Activated naive CD8-positive, alpha-beta T cell treated with anti-CD3 and anti-CD28 coated beads for 36 hours (primary cell): ENCODE data around the gene RAB22A. TPM values are rescaled to one million over a fixed set of nuclear protein-coding genes. Genes with fewer than 3 reads are reported as not detected.

Experiments used
- DNase-seq: peaks from one replicate; pipeline ENCODE4 v3.0.0; 2021
- H3K27ac Mint-ChIP-seq: one replicate; pipeline ENCODE4 v1.8.0; 2022; ENCODE audit warnings: mild to moderate bottlenecking, moderate library complexity, mixed read lengths
- H3K27me3 Mint-ChIP-seq: one replicate; pipeline ENCODE4 v1.8.0; 2022; ENCODE audit warnings: mild to moderate bottlenecking, mixed read lengths
- H3K36me3 Mint-ChIP-seq: one replicate; pipeline ENCODE4 v1.8.0; 2021; ENCODE audit warnings: mild to moderate bottlenecking, mixed read lengths
- H3K4me1 Mint-ChIP-seq: one replicate; pipeline ENCODE4 v1.8.0; 2021; ENCODE audit warnings: mixed read lengths
- H3K4me3 Mint-ChIP-seq: one replicate; pipeline ENCODE4 v1.8.0; 2022; ENCODE audit warnings: mild to moderate bottlenecking, moderate library complexity, mixed read lengths
- H3K9me3 Mint-ChIP-seq: one replicate; pipeline ENCODE4 v1.8.0; 2022; ENCODE audit warnings: mixed read lengths
- total RNA-seq, 2 experiments: library from RNA; stranded (reverse); gene quantifications; one replicate each; pipeline ENCODE4 v1.2.3, GENCODE V29; 2021

The RAB22A gene
- total RNA-seq, 2 experiments from 2014 or later = 12.8 to 13.9 TPM

DNA sequence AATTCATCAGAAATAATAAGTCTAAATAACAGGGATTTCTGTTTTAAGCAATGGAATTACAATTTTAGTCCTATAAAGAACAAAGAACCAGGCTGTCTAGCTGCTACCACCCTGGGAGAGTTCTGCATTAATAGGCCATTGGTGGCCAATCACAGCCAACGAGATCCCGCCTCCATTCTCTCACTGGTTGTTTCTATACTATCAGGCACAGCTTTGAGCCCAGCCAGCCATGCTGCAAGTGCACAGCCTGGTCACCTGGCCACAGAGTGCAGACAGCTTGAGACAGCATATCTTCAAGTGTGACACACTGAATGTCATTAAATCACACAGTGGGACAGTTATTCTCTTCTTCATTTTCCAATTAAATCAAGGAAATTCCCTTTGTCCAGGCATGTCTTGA lies 16.1 kb upstream of the RAB22A start:
- Mint-ChIP-seq H3K9me3 (no peaks in the 10 kb centered on the region), H3K27me3 (no peaks in the 10 kb centered on the region), H3K27ac (peak overlapping the region; percentile 58), H3K4me3 (no peak overlapping the region), H3K4me1 (peaks cover 16% of the 10 kb centered on the region), H3K36me3 (peaks cover 10% of the 10 kb centered on the region)
- DNase-seq = no peak

DNA sequence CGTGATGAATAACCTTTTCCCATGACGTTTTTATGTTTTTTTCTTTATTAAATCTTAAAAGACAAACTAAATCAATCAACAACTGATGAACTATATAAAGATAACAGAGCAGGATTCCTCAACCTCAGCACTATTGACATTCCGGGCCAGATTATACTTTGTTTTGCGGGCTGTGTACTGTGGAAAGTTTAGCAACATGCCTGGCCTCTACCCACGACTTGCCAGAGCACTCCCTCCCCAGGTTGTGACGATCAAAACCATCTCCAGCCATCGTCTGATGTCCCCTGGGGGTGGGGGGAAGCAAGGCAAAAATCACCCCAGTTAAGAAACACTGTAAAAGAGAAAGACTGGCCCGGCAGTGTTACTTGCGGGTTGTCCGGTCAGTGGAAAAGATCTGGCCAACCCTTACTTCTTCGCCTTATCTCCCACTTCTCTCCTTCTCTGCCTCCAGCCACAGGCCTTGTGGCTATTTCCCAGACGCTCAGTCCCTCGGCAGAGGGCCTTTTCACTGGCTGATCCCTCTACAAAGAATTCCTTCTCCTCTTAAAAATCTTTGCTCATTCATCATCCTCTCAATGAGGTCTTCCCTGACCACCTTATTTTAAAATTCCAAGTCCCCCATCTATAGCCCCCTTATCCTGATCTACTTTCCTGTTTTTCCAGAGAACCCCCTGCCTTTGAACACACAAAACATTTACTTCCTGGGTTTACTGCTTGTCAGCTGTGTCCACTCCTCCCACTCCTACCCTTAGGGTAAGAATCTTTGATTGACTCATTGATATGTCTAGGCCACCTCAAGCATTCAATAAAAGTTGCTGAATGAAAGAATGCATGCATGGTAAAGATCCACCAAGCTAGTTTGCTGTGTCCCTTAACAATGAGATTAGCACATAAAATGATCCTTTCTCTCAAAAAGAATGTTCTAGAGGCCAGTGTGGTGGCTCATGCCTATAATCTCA lies 14.7 kb upstream of the RAB22A start:
- DNase-seq = no peak
- Mint-ChIP-seq H3K27ac (no peak overlapping the region), H3K4me3 (no peak overlapping the region), H3K27me3 (no peaks in the 10 kb centered on the region), H3K4me1 (peaks cover 16% of the 10 kb centered on the region), H3K9me3 (no peaks in the 10 kb centered on the region), H3K36me3 (peaks cover 10% of the 10 kb centered on the region)

DNA sequence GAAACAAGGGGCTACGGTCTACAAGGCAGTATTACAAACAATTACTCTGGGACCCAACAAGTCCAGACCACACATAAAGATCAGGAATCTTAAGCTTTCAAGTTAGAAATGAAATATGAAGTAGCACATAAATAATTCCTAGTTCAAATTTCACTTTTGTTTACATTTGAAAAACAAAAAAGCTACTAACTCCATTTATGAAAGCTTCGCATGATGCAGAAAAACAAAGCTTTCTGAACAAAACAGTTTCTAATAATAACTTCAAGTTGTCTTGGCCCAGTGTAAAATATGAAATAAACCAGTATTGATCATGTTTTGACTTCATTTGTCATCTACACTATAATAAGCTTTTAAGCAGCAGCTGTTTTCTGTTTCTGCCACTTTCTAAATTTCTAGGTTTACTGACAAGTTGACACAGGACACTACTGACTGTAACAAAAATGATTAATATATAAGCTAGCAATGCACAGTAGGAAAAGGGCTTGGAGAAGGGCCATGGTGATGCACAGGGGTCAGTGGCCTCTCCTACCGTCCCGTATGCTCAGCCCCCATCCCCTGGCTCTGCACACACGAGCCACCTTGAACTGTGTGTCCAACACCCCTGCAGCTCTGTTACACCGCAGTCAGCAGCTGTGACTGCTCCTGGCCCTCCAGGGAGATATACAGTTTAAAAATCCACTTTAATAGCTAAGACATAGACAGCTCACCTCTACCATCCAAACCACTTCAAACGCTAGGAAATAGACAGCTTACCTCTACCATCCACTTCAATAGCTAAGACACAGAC lies 13.3 kb upstream of the RAB22A start:
- H3K4me3 Mint-ChIP-seq = no peak overlapping the region
- H3K27ac Mint-ChIP-seq = no peak overlapping the region
- H3K36me3 Mint-ChIP-seq = peaks cover 13% of the 10 kb centered on the region
- H3K4me1 Mint-ChIP-seq = peaks cover 15% of the 10 kb centered on the region
- H3K27me3 Mint-ChIP-seq = no peaks in the 10 kb centered on the region
- no peak for DNase-seq
- no peaks in the 10 kb centered on the region for H3K9me3 Mint-ChIP-seq

DNA sequence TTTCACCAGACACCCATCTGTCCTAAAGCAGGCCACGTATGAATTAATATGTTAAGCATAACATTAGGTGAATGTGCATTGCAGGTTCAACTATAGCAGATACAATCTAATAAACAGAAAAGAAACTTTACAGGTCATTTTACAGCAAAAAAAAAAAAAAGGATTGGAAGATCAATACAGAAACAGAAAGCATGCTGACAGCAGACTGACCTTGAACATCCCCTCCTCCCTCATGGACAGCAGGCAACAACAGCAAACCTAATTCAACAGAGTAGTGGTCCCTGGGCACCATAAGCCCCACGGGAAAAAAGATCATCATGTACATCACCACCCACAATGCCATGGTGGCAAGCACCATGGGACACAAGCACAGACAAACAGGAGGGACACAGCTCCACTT lies 12.1 kb upstream of the RAB22A start:
- Mint-ChIP-seq H3K4me1 (peaks cover 13% of the 10 kb centered on the region), H3K36me3 (peaks cover 13% of the 10 kb centered on the region), H3K4me3 (no peak overlapping the region), H3K9me3 (no peaks in the 10 kb centered on the region), H3K27me3 (no peaks in the 10 kb centered on the region), H3K27ac (no peak overlapping the region)
- no peak for DNase-seq

DNA sequence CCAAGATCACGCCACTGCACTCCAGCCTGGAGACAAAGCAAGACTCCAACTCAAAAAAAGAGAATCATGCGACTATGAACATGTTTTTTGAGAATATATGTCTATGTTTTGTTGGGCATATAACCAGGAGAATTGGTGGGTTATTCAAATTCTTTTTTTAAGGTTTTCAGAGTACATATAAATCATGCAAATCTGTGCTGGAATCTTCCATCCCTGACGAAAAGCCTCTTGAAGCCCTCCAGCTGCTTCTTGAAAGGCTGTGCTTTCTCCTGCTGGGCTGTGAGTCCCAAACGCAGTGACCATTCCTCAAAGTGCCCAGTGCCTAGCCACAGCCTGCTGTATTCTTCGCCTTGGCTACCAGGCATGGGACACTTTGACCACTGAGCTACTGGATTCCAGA lies 9.2 kb upstream of the RAB22A start:
- peaks cover 20% of the 10 kb centered on the region for H3K36me3 Mint-ChIP-seq
- H3K4me1 Mint-ChIP-seq = peaks cover 27% of the 10 kb centered on the region
- H3K4me3 Mint-ChIP-seq = no peak overlapping the region
- no peaks in the 10 kb centered on the region for H3K27me3 Mint-ChIP-seq
- no peaks in the 10 kb centered on the region for H3K9me3 Mint-ChIP-seq
- no peak overlapping the region for H3K27ac Mint-ChIP-seq
- no peak for DNase-seq

DNA sequence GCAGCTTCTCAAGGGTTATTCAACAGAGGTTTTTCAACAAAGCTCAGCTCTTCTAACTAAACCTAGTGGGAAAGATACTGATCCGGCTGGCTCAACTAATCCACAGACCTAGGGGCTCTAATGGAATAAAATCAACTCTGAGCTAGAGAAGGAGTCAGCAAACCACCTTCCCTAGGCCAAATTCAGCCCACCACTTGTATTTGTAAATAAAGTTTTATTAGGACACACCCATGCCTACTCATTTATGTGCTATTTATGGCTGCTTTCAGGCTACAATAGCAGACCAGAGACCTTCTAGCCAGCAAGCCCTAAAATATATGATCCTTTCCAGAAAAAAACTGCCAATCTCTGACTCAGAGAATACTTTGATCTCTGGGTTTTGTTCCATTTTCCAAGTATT lies 6.0 kb upstream of the RAB22A start:
- Mint-ChIP-seq H3K36me3 (peaks cover 21% of the 10 kb centered on the region), H3K4me1 (peaks cover 44% of the 10 kb centered on the region), H3K9me3 (no peaks in the 10 kb centered on the region), H3K27me3 (no peaks in the 10 kb centered on the region), H3K4me3 (no peak overlapping the region), H3K27ac (no peak overlapping the region)
- DNase-seq = no peak

DNA sequence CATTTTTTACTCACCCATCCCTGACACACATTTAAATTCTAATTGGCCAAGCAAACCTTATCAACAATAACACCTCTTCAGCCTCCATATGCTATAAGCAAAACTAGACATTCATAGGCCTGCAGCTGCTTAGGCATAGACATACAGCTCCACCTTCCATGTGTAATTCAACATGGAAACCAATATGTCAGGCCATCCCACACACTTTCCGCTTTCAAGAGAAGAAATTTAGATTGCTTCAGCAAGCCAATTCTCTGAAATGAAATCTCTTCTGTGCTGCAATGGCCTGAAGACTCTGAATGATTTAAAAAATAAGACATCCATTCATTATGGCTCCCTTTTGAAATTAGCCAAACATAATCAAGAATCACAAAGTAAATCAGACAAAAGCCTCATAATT lies 4.5 kb upstream of the RAB22A start:
- H3K4me1 Mint-ChIP-seq = peaks cover 44% of the 10 kb centered on the region
- H3K4me3 Mint-ChIP-seq = no peak overlapping the region
- DNase-seq = no peak
- peak overlapping the region; percentile 92 for H3K27ac Mint-ChIP-seq
- H3K36me3 Mint-ChIP-seq = peaks cover 21% of the 10 kb centered on the region
- H3K27me3 Mint-ChIP-seq = no peaks in the 10 kb centered on the region
- no peaks in the 10 kb centered on the region for H3K9me3 Mint-ChIP-seq

DNA sequence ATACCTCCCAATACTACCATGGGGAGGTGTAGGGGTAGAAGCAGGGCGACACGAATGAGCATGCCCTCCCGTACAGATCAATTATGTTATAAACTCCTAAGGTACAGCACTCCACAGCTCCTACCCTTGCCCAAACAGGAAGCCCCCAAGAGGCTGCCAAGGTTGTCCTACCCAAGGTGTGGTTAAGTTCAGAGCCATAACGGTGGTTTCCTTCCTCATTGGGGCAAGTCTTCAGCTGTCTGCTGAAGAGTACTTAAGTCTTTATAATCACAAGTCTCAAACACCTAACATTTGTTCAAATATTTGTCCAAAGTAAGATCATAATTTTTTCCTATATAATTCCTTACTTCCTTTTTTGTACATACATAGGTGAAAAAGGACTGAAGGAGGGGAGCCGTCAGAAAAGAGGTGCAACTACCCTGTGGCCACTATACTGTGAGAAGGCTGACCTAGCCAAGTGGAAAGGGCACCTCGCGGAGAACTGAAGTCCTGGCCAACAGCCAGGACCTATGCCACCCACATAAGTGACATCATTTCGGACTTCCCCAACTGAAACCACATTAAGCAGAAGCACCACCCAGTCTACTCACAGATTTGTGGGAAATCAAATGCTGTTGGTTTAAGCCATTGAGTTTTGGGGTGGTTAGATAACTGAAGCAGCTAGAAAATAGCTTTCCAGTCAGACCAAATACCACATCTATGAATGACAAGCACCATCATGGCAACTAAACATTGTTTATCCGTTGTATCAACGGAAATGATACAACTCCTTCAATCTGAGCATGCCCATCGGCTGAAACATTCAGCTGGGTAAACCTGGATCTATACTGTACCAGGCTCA lies 2.9 kb upstream of the RAB22A start:
- peak overlapping the region; percentile 82 for H3K4me3 Mint-ChIP-seq
- H3K4me1 Mint-ChIP-seq = peaks cover 50% of the 10 kb centered on the region
- H3K36me3 Mint-ChIP-seq = peaks cover 16% of the 10 kb centered on the region
- H3K27ac Mint-ChIP-seq = peak overlapping the region; percentile 92
- H3K9me3 Mint-ChIP-seq = no peaks in the 10 kb centered on the region
- peak; percentile 76 for DNase-seq
- no peaks in the 10 kb centered on the region for H3K27me3 Mint-ChIP-seq

DNA sequence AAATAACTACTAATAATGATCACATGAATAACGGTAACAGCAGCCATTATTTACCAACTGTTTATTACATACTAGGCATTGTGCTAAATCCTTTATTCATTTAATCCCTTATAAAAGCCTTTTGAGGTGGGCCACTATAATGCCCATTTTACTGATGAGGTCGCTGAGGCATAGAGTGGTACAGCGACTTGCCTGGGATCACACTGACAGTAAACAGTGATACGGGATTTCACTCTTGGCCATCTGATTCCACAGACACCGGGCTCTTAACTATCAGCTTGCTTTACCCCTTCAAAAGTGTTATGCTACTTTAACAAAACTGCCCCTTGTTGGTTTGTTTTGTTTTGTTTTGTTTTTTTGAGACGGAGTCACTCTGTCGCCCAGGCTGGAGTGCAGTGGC lies 2.2 kb upstream of the RAB22A start:
- DNase-seq = no peak
- Mint-ChIP-seq H3K36me3 (peaks cover 15% of the 10 kb centered on the region), H3K9me3 (no peaks in the 10 kb centered on the region), H3K4me1 (peaks cover 50% of the 10 kb centered on the region), H3K4me3 (peak overlapping the region; percentile 82), H3K27me3 (no peaks in the 10 kb centered on the region), H3K27ac (peak overlapping the region; percentile 92)

DNA sequence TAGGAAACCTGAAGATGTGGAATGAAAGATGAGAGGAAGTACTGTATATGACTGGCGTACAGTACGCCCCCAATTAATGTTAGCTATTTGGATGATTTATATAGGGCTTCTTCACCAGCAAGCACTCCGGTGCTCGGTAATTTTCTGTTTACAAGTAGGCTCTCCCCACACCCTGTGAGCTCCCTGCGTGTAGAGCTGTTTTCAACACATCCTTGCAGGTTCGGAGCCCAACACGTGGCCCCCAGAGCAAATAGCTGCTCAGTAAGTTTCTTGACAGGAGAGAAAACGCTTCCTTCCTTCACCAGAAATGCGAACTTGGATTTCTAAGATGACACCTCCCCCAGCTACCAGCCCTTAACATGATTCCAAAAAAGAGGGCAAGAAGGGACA lies 1.2 kb upstream of the RAB22A start:
- no peak for DNase-seq

DNA sequence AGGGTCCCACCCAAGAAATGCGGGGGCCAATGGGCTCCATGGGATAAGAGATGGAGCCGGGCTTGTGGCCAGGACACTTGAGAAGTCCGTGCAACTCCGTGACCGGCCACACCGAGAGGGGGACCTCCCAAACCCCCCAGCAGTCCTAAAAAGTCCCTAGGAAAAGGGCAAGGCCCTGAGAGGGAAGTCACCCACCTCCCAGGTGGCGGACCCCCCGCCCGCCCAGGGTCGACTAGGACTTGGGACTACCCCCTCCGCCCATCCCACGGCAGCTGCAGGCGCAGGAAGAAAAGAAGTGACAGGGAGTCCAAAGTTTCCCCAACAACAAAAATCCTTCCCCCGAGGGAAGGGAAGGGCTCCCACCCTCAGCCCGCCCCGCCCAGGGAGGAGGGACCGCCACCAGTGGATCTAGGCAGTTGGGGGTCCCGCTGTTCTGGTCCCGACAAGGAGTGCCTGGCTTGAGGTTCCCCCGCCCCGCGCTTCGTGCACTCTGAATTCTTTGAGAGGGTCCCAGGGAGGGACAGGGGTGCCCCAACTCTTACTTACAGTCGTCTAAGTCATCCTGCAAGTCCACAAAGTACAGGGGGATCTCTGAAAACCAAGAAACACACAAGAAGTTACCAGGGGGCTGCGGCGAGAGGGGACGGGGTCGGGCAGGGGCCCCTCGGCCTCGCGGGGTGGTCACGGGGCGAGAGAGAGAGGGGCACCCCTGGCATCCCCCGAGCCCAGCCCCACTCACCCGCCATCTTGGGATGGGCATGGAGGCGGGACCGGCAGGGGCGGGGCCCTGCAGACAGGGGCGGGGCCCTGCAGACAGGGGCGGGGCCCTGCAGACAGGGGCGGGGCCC lies 611 bp upstream of the RAB22A start:
- H3K36me3 Mint-ChIP-seq = peaks cover 25% of the 10 kb centered on the region
- H3K27me3 Mint-ChIP-seq = no peaks in the 10 kb centered on the region
- H3K4me1 Mint-ChIP-seq = peaks cover 58% of the 10 kb centered on the region
- H3K27ac Mint-ChIP-seq = peak overlapping the region; percentile 92
- no peak for DNase-seq
- H3K9me3 Mint-ChIP-seq = no peaks in the 10 kb centered on the region
- H3K4me3 Mint-ChIP-seq = peak overlapping the region; percentile 82

More for the DNA sequence above, 1.2 kb upstream of the RAB22A start:
- Mint-ChIP-seq H3K27ac (peak overlapping the region; percentile 92), H3K4me3 (peak overlapping the region; percentile 82), H3K27me3 (no peaks in the 10 kb centered on the region), H3K4me1 (peaks cover 55% of the 10 kb centered on the region), H3K9me3 (no peaks in the 10 kb centered on the region), H3K36me3 (peaks cover 23% of the 10 kb centered on the region)

DNA sequence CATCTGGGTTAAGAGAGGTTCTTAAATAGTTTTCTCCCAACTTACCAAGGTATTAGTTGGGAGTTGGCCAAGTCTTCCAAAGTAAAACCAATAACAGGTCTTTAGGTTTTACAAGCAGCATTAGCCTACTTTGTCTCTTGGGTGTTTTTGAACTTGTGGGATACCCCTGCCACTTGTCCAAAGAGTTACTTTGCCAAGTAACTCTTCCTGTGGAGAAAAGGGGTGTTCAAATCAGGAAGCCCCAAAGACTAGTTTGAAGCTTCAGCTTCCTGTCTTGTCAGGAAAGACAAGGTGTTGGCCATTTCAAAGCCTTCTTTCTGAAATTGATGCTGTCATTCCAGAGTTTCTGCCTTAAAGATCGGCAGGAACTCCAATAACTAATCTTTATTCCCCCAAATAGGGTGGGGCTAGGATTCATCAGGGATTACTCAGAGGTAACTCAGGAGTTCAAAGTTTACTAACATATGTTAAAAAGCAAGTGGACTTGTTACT lies 822 bp downstream of the RAB22A start:
- H3K9me3 Mint-ChIP-seq = no peaks in the 10 kb centered on the region
- no peaks in the 10 kb centered on the region for H3K27me3 Mint-ChIP-seq
- peaks cover 20% of the 10 kb centered on the region for H3K36me3 Mint-ChIP-seq
- peak overlapping the region; percentile 89 for H3K27ac Mint-ChIP-seq
- peaks cover 54% of the 10 kb centered on the region for H3K4me1 Mint-ChIP-seq
- no peak for DNase-seq
- peak overlapping the region; percentile 93 for H3K4me3 Mint-ChIP-seq

DNA sequence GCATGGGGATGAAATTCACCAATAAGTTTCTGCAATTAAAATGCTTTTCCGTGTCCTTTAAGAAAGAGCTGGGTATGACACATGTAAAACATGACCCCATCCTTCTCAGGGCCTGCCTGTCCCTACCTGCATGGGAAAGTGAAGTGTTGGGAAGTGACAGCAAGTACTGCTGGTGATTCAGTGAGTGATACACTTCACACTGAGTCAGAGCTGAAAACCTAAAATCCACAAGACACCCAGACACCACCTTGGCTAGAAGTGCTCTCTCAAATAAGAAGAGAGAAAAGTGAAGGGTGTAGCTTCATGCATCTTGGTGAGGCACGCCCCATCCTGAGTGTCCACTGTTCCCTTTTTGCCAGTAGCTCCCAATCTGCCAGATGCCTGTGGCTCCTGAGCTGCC lies 3.3 kb downstream of the RAB22A start:
- no peak overlapping the region for H3K4me3 Mint-ChIP-seq
- peaks cover 26% of the 10 kb centered on the region for H3K36me3 Mint-ChIP-seq
- H3K9me3 Mint-ChIP-seq = no peaks in the 10 kb centered on the region
- no peak for DNase-seq
- peaks cover 41% of the 10 kb centered on the region for H3K4me1 Mint-ChIP-seq
- H3K27ac Mint-ChIP-seq = no peak overlapping the region
- no peaks in the 10 kb centered on the region for H3K27me3 Mint-ChIP-seq

DNA sequence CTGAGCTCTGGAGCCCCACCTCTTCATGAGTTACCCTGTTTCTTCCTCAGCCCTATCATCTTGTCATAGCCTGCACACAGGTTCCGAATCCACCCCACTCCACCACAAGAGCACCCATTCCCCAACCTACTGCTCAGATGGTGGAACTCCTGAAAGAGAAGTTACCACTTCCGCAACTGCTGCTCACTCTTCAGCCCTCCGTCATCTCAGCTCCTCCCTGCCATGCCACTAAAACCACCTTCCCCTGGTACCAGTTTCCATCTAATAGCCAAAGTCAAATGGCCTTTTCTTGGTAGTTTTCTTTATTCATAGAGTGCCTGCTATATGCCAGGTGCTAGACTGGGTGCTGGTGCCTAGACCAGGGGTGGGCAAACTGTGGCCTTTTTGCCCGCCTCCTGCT lies 3.9 kb downstream of the RAB22A start:
- DNase-seq = no peak
- Mint-ChIP-seq H3K4me3 (no peak overlapping the region), H3K27me3 (no peaks in the 10 kb centered on the region), H3K4me1 (peaks cover 37% of the 10 kb centered on the region), H3K27ac (no peak overlapping the region), H3K9me3 (no peaks in the 10 kb centered on the region), H3K36me3 (peaks cover 26% of the 10 kb centered on the region)
